ENCODE results near the gene SOD2. TPM values are rescaled to one million over a fixed set of nuclear protein-coding genes. Genes with fewer than 3 reads are reported as not detected.

SOD2 gene
- 189 and 468 TPM in 2 replicates for total RNA-seq

GRCh38 chr6:159693128-159693893 is at the start of gene SOD2:
Gene SOD2 (minus strand): TSS chr6:159693241. CDS start chr6:159693167, 74 bp downstream.

GRCh38 chr6:159726918-159727716 is 34.1 kb upstream of the SOD2 start, which contains the start of gene WTAP:
Gene WTAP (plus strand): TSS chr6:159727506. CDS start chr6:159736266, 8,760 bp downstream.

Small RNA genes lying within 50 kb of the gene (small RNA-seq; reads per million reads assigned to genes)
- gene RNU4ATAC18P = not detected

Other genes with a start within 250 kb of the SOD2 start
- 100 and 109 TPM in 2 replicates for gene WTAP, start 34.3 kb upstream of the SOD2 start, total RNA-seq
- gene ACAT2, start 68.8 kb upstream of the SOD2 start, total RNA-seq = 90.8 and 130 TPM in 2 replicates
- 253 and 314 TPM in 2 replicates for gene TCP1, start 96.4 kb upstream of the SOD2 start, total RNA-seq
- 79.0 and 88.4 TPM in 2 replicates for gene MRPL18, start 97.2 kb upstream of the SOD2 start, total RNA-seq
- gene PNLDC1, start 107.0 kb upstream of the SOD2 start, total RNA-seq = 0.73 TPM in 1 of 2 replicates, not detected in the other
- not detected in 2 replicates for gene MAS1, start 197.7 kb upstream of the SOD2 start, total RNA-seq